ENCODE results near the gene ZNF778. TPM values are rescaled to one million over a fixed set of nuclear protein-coding genes. Genes with fewer than 3 reads are reported as not detected.
"Not testable (repeated sequence)": the region's sequence is repeated elsewhere in the genome, so short reads cannot be mapped to it uniquely, and the experiment has no call there.

The ZNF778 gene
- total RNA-seq, 1 donor from 2014 or later: 8.7 TPM

GRCh38 chr16:89265647-89266046 lies 48.1 kb downstream of the ZNF778 start:
- TF ChIP-seq CTCF (IDR thresholded peaks at IDR 0.05; ENCODE audit: borderline replicate concordance): no peak
- no peaks in the 10 kb centered on the region for H3K4me1 ChIP-seq
- peaks cover 6% of the 10 kb centered on the region for H3K9me3 ChIP-seq (replicated peaks)
- H3K36me3 ChIP-seq: peaks cover 44% of the 10 kb centered on the region
- H3K4me3 ChIP-seq: no peak overlapping the region
- no peak overlapping the region for H3K27ac ChIP-seq (replicated peaks)
- intact Hi-C loops (cut with micrococcal nuclease): no loop called here
- no peak for DNase-seq
- H3K27me3 ChIP-seq (ENCODE audit: low read depth): no peaks in the 10 kb centered on the region

- Histone ChIP-seq H3K4me1 (no peaks in the 10 kb centered on the region), H3K9me3 (replicated peaks) (peaks cover 6% of the 10 kb centered on the region), H3K27ac (replicated peaks) (no peak overlapping the region), H3K27me3 (ENCODE audit: low read depth) (no peaks in the 10 kb centered on the region), H3K36me3 (peaks cover 54% of the 10 kb centered on the region), H3K4me3 (no peak overlapping the region)
- intact Hi-C loops (cut with micrococcal nuclease): no loop called here
- no peak for DNase-seq
- TF ChIP-seq CTCF (IDR thresholded peaks at IDR 0.05; ENCODE audit: borderline replicate concordance): no peak
These were observed 49.1 kb downstream of the ZNF778 start for GRCh38 chr16:89266521-89267134.

- DNase-seq; H3K27ac ChIP-seq (replicated peaks); intact Hi-C loops (cut with micrococcal nuclease); H3K4me1 ChIP-seq; H3K4me3 ChIP-seq; H3K9me3 ChIP-seq (replicated peaks); H3K27me3 ChIP-seq (ENCODE audit: low read depth): not testable (repeated sequence)
- H3K36me3 ChIP-seq: peaks cover 61% of the 10 kb centered on the region
These were observed 50.2 kb downstream of the ZNF778 start for GRCh38 chr16:89267746-89268145.

- Histone ChIP-seq H3K4me3 (no peak overlapping the region), H3K36me3 (peaks cover 69% of the 10 kb centered on the region), H3K27ac (replicated peaks) (no peak overlapping the region), H3K9me3 (replicated peaks) (no peaks in the 10 kb centered on the region), H3K4me1 (no peaks in the 10 kb centered on the region), H3K27me3 (ENCODE audit: low read depth) (no peaks in the 10 kb centered on the region)
- intact Hi-C loops (cut with micrococcal nuclease): no loop called here
- DNase-seq: no peak
- no peak for TF ChIP-seq CTCF (IDR thresholded peaks at IDR 0.05; ENCODE audit: borderline replicate concordance)
These were observed 51.1 kb downstream of the ZNF778 start for GRCh38 chr16:89268585-89268984.

- intact Hi-C loops (cut with micrococcal nuclease): no loop called here
- no peaks in the 10 kb centered on the region for H3K27me3 ChIP-seq (ENCODE audit: low read depth)
- peaks cover 75% of the 10 kb centered on the region for H3K36me3 ChIP-seq
- no peak overlapping the region for H3K27ac ChIP-seq (replicated peaks)
- DNase-seq: no peak
- H3K4me1 ChIP-seq: no peaks in the 10 kb centered on the region
- no peak overlapping the region for H3K4me3 ChIP-seq
- H3K9me3 ChIP-seq (replicated peaks): no peaks in the 10 kb centered on the region
- TF ChIP-seq CTCF (IDR thresholded peaks at IDR 0.05; ENCODE audit: borderline replicate concordance): no peak
These were observed 51.7 kb downstream of the ZNF778 start for GRCh38 chr16:89268987-89269735.
